ENCODE measurements around the gene VTI1A. TPM values are rescaled to one million over a fixed set of nuclear protein-coding genes. Genes with fewer than 3 reads are reported as not detected.

The VTI1A gene
- total RNA-seq, 1 donor from 2014 or later: 33.3 TPM

DNA sequence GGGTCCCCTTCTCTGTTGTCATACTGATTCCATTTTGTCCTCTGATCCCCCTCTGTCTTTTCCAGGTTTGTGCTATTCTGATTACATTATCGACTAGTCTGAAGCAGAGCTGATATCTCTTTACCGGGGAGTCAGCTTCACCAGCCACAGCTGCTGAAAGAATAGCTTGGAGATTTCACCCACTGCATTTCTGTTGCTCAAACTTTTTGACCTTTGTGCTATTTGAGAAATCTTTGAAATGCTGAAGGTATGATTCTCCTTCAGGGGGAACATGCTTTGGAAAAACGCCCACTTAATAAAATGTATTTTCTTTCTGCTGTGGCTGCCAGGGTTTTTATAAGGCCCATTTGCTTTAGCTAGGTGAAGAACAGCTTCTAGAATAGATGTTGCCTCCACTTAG lies 305.3 kb downstream of the VTI1A start:
- no peak overlapping the region for H2AFZ ChIP-seq (ENCODE audit: low read depth, low read length)
- no peak for FAIRE-seq
- TF ChIP-seq EZH2 (IDR thresholded peaks at IDR 0.05; ENCODE audit: insufficient read depth, low read length): no peak
- TF ChIP-seq, protein P1, sequence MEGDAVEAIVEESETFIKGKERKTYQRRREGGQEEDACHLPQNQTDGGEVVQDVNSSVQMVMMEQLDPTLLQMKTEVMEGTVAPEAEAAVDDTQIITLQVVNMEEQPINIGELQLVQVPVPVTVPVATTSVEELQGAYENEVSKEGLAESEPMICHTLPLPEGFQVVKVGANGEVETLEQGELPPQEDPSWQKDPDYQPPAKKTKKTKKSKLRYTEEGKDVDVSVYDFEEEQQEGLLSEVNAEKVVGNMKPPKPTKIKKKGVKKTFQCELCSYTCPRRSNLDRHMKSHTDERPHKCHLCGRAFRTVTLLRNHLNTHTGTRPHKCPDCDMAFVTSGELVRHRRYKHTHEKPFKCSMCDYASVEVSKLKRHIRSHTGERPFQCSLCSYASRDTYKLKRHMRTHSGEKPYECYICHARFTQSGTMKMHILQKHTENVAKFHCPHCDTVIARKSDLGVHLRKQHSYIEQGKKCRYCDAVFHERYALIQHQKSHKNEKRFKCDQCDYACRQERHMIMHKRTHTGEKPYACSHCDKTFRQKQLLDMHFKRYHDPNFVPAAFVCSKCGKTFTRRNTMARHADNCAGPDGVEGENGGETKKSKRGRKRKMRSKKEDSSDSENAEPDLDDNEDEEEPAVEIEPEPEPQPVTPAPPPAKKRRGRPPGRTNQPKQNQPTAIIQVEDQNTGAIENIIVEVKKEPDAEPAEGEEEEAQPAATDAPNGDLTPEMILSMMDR (IDR thresholded peaks at IDR 0.05; ENCODE audit: insufficient read depth, low read depth, low read length): no peak
- H3K4me1 Mint-ChIP-seq (ENCODE audit: low read depth, unreplicated experiment): peaks cover 30% of the 10 kb centered on the region
- no peak overlapping the region for H3K27ac ChIP-seq (ENCODE audit: low read depth, low read length)
- H4K20me1 ChIP-seq (ENCODE audit: insufficient read depth, low read length): no peaks in the 10 kb centered on the region
- H3K4me2 ChIP-seq (ENCODE audit: low read length): no peak overlapping the region
- H3K36me3 ChIP-seq (ENCODE audit: insufficient read depth, low read length): no peaks in the 10 kb centered on the region
- H3K27me3 Mint-ChIP-seq (ENCODE audit: low read depth, unreplicated experiment): no peaks in the 10 kb centered on the region
- no peaks in the 10 kb centered on the region for H3K4me1 ChIP-seq (ENCODE audit: insufficient read depth, low read length)
- no peak overlapping the region for H3K4me3 ChIP-seq (ENCODE audit: insufficient read depth, low read depth, low read length)
- H3K9ac ChIP-seq (ENCODE audit: low read length): no peak overlapping the region
- no peak overlapping the region for H3K27ac Mint-ChIP-seq (ENCODE audit: unreplicated experiment)
- H3K36me3 Mint-ChIP-seq (ENCODE audit: low read depth, unreplicated experiment): no peaks in the 10 kb centered on the region
- H3K9me3 Mint-ChIP-seq (ENCODE audit: unreplicated experiment): no peaks in the 10 kb centered on the region
- no peaks in the 10 kb centered on the region for H3K79me2 ChIP-seq (ENCODE audit: insufficient read depth, low read length)
- peak; percentile 12 for DNase-seq (ENCODE audit: low read depth)
- H3K9me3 ChIP-seq (ENCODE audit: insufficient read depth, low read depth, low read length): no peaks in the 10 kb centered on the region
- H3K4me3 Mint-ChIP-seq (ENCODE audit: unreplicated experiment): no peak overlapping the region
- H3K27me3 ChIP-seq (ENCODE audit: insufficient read depth, low read length): no peaks in the 10 kb centered on the region

- Histone ChIP-seq H3K27ac (ENCODE audit: low read depth, low read length) (no peak overlapping the region), H2AFZ (ENCODE audit: low read depth, low read length) (no peak overlapping the region), H3K27me3 (ENCODE audit: insufficient read depth, low read length) (no peaks in the 10 kb centered on the region), H3K4me1 (ENCODE audit: insufficient read depth, low read length) (no peaks in the 10 kb centered on the region), H4K20me1 (ENCODE audit: insufficient read depth, low read length) (no peaks in the 10 kb centered on the region), H3K36me3 (ENCODE audit: insufficient read depth, low read length) (no peaks in the 10 kb centered on the region), H3K4me3 (ENCODE audit: insufficient read depth, low read depth, low read length) (no peak overlapping the region), H3K9ac (ENCODE audit: low read length) (no peak overlapping the region), H3K4me2 (ENCODE audit: low read length) (peak overlapping the region; percentile 6), H3K9me3 (ENCODE audit: insufficient read depth, low read depth, low read length) (no peaks in the 10 kb centered on the region), H3K79me2 (ENCODE audit: insufficient read depth, low read length) (no peaks in the 10 kb centered on the region)
- TF ChIP-seq, protein P1 (IDR thresholded peaks at IDR 0.05; ENCODE audit: insufficient read depth, low read depth, low read length): no peak
- TF ChIP-seq EZH2 (IDR thresholded peaks at IDR 0.05; ENCODE audit: insufficient read depth, low read length): no peak
- Mint-ChIP-seq H3K9me3 (ENCODE audit: unreplicated experiment) (no peaks in the 10 kb centered on the region), H3K4me1 (ENCODE audit: low read depth, unreplicated experiment) (peaks cover 39% of the 10 kb centered on the region), H3K4me3 (ENCODE audit: unreplicated experiment) (peak overlapping the region; percentile 58), H3K36me3 (ENCODE audit: low read depth, unreplicated experiment) (no peaks in the 10 kb centered on the region), H3K27me3 (ENCODE audit: low read depth, unreplicated experiment) (no peaks in the 10 kb centered on the region), H3K27ac (ENCODE audit: unreplicated experiment) (no peak overlapping the region)
- no peak for FAIRE-seq
- DNase-seq (ENCODE audit: low read depth): peak; percentile 12
These were observed 307.0 kb downstream of the VTI1A start for GRCh38 chr10:112753961-112754411.

GRCh38 chr10:112755446-112756234 lies 308.6 kb downstream of the VTI1A start:
- H4K20me1 ChIP-seq (ENCODE audit: insufficient read depth, low read length): no peaks in the 10 kb centered on the region
- no peak overlapping the region for H3K4me3 Mint-ChIP-seq (ENCODE audit: unreplicated experiment)
- H3K27me3 ChIP-seq (ENCODE audit: insufficient read depth, low read length): no peaks in the 10 kb centered on the region
- FAIRE-seq (no peak), DNase-seq (ENCODE audit: low read depth) (no peak)
- no peak overlapping the region for H3K4me3 ChIP-seq (ENCODE audit: insufficient read depth, low read depth, low read length)
- no peak overlapping the region for H3K27ac Mint-ChIP-seq (ENCODE audit: unreplicated experiment)
- H3K27ac ChIP-seq (ENCODE audit: low read depth, low read length): no peak overlapping the region
- no peaks in the 10 kb centered on the region for H3K9me3 Mint-ChIP-seq (ENCODE audit: unreplicated experiment)
- no peak overlapping the region for H2AFZ ChIP-seq (ENCODE audit: low read depth, low read length)
- H3K4me1 ChIP-seq (ENCODE audit: insufficient read depth, low read length): no peaks in the 10 kb centered on the region
- no peaks in the 10 kb centered on the region for H3K36me3 Mint-ChIP-seq (ENCODE audit: low read depth, unreplicated experiment)
- H3K4me1 Mint-ChIP-seq (ENCODE audit: low read depth, unreplicated experiment): peaks cover 51% of the 10 kb centered on the region
- H3K9me3 ChIP-seq (ENCODE audit: insufficient read depth, low read depth, low read length): no peaks in the 10 kb centered on the region
- peak overlapping the region; percentile 4 for H3K4me2 ChIP-seq (ENCODE audit: low read length)
- H3K9ac ChIP-seq (ENCODE audit: low read length): no peak overlapping the region
- no peaks in the 10 kb centered on the region for H3K36me3 ChIP-seq (ENCODE audit: insufficient read depth, low read length)
- H3K79me2 ChIP-seq (ENCODE audit: insufficient read depth, low read length): no peaks in the 10 kb centered on the region
- TF ChIP-seq EZH2 (IDR thresholded peaks at IDR 0.05; ENCODE audit: insufficient read depth, low read length): no peak
- TF ChIP-seq, protein P1 (IDR thresholded peaks at IDR 0.05; ENCODE audit: insufficient read depth, low read depth, low read length): no peak
- no peaks in the 10 kb centered on the region for H3K27me3 Mint-ChIP-seq (ENCODE audit: low read depth, unreplicated experiment)

Data from astrocyte (in vitro differentiated cells and primary cell).